Neural cell (in vitro differentiated cells): ENCODE results near the gene HOXA1.

Source experiments
- CTCF ChIP-seq: fragments of 450-650 bp; IDR thresholded peaks from 2 replicates; pipeline ENCODE4 v1.5.1; 2014; ENCODE audit warnings: antibody characterized with exemption, mild to moderate bottlenecking, moderate library complexity; ENCODE audit not compliant: poor library complexity, severe bottlenecking
- MXI1 ChIP-seq: fragments of 450-650 bp; conservative IDR thresholded peaks from 2 replicates; pipeline ENCODE4 v1.6.1; 2014; ENCODE audit warnings: antibody characterized with exemption, mild to moderate bottlenecking; ENCODE audit not compliant: poor library complexity, severe bottlenecking
- POLR2AphosphoS5 ChIP-seq: IDR thresholded peaks from 2 replicates; pipeline ENCODE4 v1.6.1; 2012
- REST ChIP-seq: IDR thresholded peaks from 2 replicates; pipeline ENCODE4 v1.6.1; 2012; ENCODE audit warnings: borderline replicate concordance

- TF ChIP-seq CTCF (no peak), MXI1 (no peak), POLR2AphosphoS5 (no peak), REST (no peak)
Measured at GRCh38 chr7:27106181-27106900, 10.5 kb upstream of the HOXA1 start.
